Measurements from ENCODE around the gene NFATC2IP. TPM values are rescaled to one million over a fixed set of nuclear protein-coding genes. Genes with fewer than 3 reads are reported as not detected.

Gene NFATC2IP
- total RNA-seq, 1 donor from 2014 or later = 32.6 TPM

GRCh38 chr16:28910086-28911031 is 40.4 kb upstream of the NFATC2IP start:
- Histone ChIP-seq H2AFZ (ENCODE audit: low read depth, low read length) (no peak overlapping the region), H3K27ac (ENCODE audit: low read depth, low read length) (no peak overlapping the region), H3K9me3 (ENCODE audit: insufficient read depth, low read depth, low read length) (no peaks in the 10 kb centered on the region), H3K9ac (ENCODE audit: low read length) (no peak overlapping the region), H3K4me3 (ENCODE audit: insufficient read depth, low read depth, low read length) (no peak overlapping the region), H3K27me3 (ENCODE audit: insufficient read depth, low read length) (no peaks in the 10 kb centered on the region), H3K4me2 (ENCODE audit: low read length) (no peak overlapping the region), H3K4me1 (ENCODE audit: insufficient read depth, low read length) (no peaks in the 10 kb centered on the region), H3K36me3 (ENCODE audit: insufficient read depth, low read length) (no peaks in the 10 kb centered on the region), H3K79me2 (ENCODE audit: insufficient read depth, low read length) (no peaks in the 10 kb centered on the region), H4K20me1 (ENCODE audit: insufficient read depth, low read length) (no peaks in the 10 kb centered on the region)
- H3K4me3 Mint-ChIP-seq (ENCODE audit: unreplicated experiment) = no peak overlapping the region
- DNase-seq (ENCODE audit: low read depth) (no peak), FAIRE-seq (no peak)
- no peak overlapping the region for H3K27ac Mint-ChIP-seq (ENCODE audit: unreplicated experiment)
- TF ChIP-seq EZH2 (IDR thresholded peaks at IDR 0.05; ENCODE audit: insufficient read depth, low read length) = no peak
- no peak for TF ChIP-seq CTCF (IDR thresholded peaks at IDR 0.05; ENCODE audit: insufficient read depth, low read depth, low read length)
- H3K27me3 Mint-ChIP-seq (ENCODE audit: low read depth, unreplicated experiment) = no peaks in the 10 kb centered on the region
- H3K36me3 Mint-ChIP-seq (ENCODE audit: low read depth, unreplicated experiment) = peaks cover 6% of the 10 kb centered on the region
- H3K4me1 Mint-ChIP-seq (ENCODE audit: low read depth, unreplicated experiment) = no peaks in the 10 kb centered on the region
- no peaks in the 10 kb centered on the region for H3K9me3 Mint-ChIP-seq (ENCODE audit: unreplicated experiment)

DNA sequence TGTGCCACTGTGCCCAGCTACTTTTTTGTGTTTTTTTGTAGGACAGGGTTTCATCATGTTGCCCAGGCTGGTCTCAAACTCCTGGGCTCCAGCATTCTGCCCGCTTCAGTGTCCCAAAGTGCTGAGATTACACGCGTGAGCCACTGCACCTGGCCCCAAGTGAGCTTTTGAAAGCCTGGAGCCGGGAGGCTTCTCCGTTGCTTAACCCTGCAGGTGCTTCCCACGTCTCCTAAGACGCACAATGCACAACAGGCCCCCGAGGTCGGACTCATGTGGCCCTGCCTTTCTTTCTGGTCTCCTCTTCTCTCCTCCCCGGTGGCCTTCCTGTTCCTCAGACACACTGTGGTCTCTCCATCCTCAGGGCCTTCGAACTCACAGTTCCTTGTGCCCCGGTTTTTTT is 38.2 kb upstream of the NFATC2IP start:
- Histone ChIP-seq H3K4me3 (ENCODE audit: insufficient read depth, low read depth, low read length) (no peak overlapping the region), H3K36me3 (ENCODE audit: insufficient read depth, low read length) (no peaks in the 10 kb centered on the region), H3K9me3 (ENCODE audit: insufficient read depth, low read depth, low read length) (no peaks in the 10 kb centered on the region), H3K9ac (ENCODE audit: low read length) (no peak overlapping the region), H3K4me2 (ENCODE audit: low read length) (no peak overlapping the region), H2AFZ (ENCODE audit: low read depth, low read length) (no peak overlapping the region), H4K20me1 (ENCODE audit: insufficient read depth, low read length) (no peaks in the 10 kb centered on the region), H3K27ac (ENCODE audit: low read depth, low read length) (no peak overlapping the region), H3K4me1 (ENCODE audit: insufficient read depth, low read length) (no peaks in the 10 kb centered on the region), H3K79me2 (ENCODE audit: insufficient read depth, low read length) (no peaks in the 10 kb centered on the region), H3K27me3 (ENCODE audit: insufficient read depth, low read length) (no peaks in the 10 kb centered on the region)
- Mint-ChIP-seq H3K9me3 (ENCODE audit: unreplicated experiment) (no peaks in the 10 kb centered on the region), H3K36me3 (ENCODE audit: low read depth, unreplicated experiment) (peaks cover 12% of the 10 kb centered on the region), H3K27ac (ENCODE audit: unreplicated experiment) (no peak overlapping the region), H3K4me3 (ENCODE audit: unreplicated experiment) (no peak overlapping the region), H3K4me1 (ENCODE audit: low read depth, unreplicated experiment) (no peaks in the 10 kb centered on the region), H3K27me3 (ENCODE audit: low read depth, unreplicated experiment) (no peaks in the 10 kb centered on the region)
- DNase-seq (ENCODE audit: low read depth) = no peak
- no peak for FAIRE-seq
- TF ChIP-seq CTCF (IDR thresholded peaks at IDR 0.05; ENCODE audit: insufficient read depth, low read depth, low read length) (no peak), EZH2 (IDR thresholded peaks at IDR 0.05; ENCODE audit: insufficient read depth, low read length) (no peak)

All from astrocyte (in vitro differentiated cells and primary cell).